ENCODE results near the gene COPS3. TPM values are rescaled to one million over a fixed set of nuclear protein-coding genes. Genes with fewer than 3 reads are reported as not detected.

COPS3 gene
- total RNA-seq, 6 donors from 2014 or later: 22.2 to 58.1 (median 43.1) TPM

- TF ChIP-seq EP300 (IDR thresholded peaks at IDR 0.05): no peak
- no peak for TF ChIP-seq CTCF (IDR thresholded peaks at IDR 0.05)
- no peak for TF ChIP-seq POLR2A (IDR thresholded peaks at IDR 0.05)
- TF ChIP-seq POLR2AphosphoS5 (IDR thresholded peaks at IDR 0.05): no peak
- DNase-seq: no peak
- Histone ChIP-seq H3K4me3 (no peak overlapping the region), H3K36me3 (peaks cover 14 to 94% (median 66%) of the 10 kb centered on the region in 4 donors), H3K27me3 (no peaks in the 10 kb centered on the region), H3K9me3 (no peaks in the 10 kb centered on the region), H3K27ac (no peak overlapping the region), H3K4me1 (no peaks in the 10 kb centered on the region)
- 48 to 82% methylated on average over 3 of the region's 3 CpGs for WGBS, 2 donors
- ATAC-seq (ENCODE audit: low FRiP score in 2 of 2): no peak
These were observed 27.0 kb downstream of the COPS3 start for GRCh38 chr17:17254036-17254435.

DNA sequence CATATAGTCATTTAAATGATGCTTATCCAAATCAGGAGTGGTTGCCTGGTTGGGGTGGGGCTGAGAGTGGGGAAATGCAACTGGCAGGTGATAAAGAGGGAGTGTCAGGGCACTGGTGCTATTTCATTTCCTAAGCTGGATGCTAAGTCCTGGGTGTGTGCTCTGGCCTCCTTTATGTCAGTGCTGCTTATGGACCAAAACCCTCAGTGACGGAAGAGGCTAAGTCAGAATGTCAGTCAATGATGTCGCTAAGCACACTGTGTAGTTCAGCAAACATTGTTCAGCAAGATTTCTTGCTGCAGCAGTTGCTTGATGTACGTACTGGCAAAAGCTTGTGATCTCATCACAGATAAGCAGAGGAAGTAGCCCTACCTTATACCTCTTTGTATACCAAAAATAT lies 27.6 kb downstream of the COPS3 start:
- H3K4me1 ChIP-seq: no peaks in the 10 kb centered on the region
- WGBS, 2 donors: 78 to 87% methylated on average over 3 of the region's 3 CpGs

DNA sequence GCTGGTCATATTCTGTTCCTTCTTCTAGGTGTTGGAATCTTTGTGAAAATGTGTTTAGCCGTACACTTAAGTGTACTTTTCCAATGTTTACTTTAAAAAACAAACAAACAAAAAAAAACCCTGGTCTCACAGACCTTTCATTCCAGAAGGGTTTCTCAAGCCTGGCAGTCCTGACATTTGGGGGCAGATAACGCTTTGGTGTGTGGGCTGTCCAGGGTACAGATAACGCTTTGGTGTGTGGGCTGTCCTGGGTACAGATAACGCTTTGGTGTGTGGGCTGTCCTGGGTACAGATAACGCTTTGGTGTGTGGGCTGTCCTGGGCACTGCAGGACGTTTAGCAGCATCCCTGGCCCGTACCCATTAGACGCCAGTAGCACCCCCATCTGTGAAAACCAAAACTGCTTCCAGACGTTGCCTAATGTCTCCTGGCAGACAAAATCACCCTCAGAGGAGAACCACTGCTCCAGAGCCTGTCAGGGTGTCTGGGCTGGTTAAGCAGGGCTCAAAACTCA lies 28.8 kb downstream of the COPS3 start:
- no peak overlapping the region for H3K27ac ChIP-seq
- H3K4me1 ChIP-seq: no peaks in the 10 kb centered on the region
- H3K4me3 ChIP-seq: no peak overlapping the region
- no peak for TF ChIP-seq EP300 (IDR thresholded peaks at IDR 0.05)
- TF ChIP-seq POLR2AphosphoS5 (IDR thresholded peaks at IDR 0.05): no peak
- no peak for TF ChIP-seq POLR2A (IDR thresholded peaks at IDR 0.05)
- TF ChIP-seq CTCF (IDR thresholded peaks at IDR 0.05): no peak
- peaks cover 6 to 95% (median 69%) of the 10 kb centered on the region in 4 donors for H3K36me3 ChIP-seq
- WGBS, 2 donors: 73 to 79% methylated on average over 5 to 9 of the region's 9 CpGs
- no peaks in the 10 kb centered on the region for H3K27me3 ChIP-seq
- ATAC-seq (ENCODE audit: low FRiP score in 2 of 2): no peak
- no peaks in the 10 kb centered on the region for H3K9me3 ChIP-seq
- DNase-seq: no peak

More for the DNA sequence above, 27.6 kb downstream of the COPS3 start:
- no peak overlapping the region for H3K4me3 ChIP-seq
- H3K27me3 ChIP-seq: no peaks in the 10 kb centered on the region
- peak in 1 of 2 donors; percentile 78 for ATAC-seq (ENCODE audit: low FRiP score in 2 of 2)
- DNase-seq: no peak
- TF ChIP-seq POLR2AphosphoS5 (IDR thresholded peaks at IDR 0.05) (no peak), CTCF (IDR thresholded peaks at IDR 0.05) (no peak), POLR2A (IDR thresholded peaks at IDR 0.05) (no peak), EP300 (IDR thresholded peaks at IDR 0.05) (no peak)
- peaks cover 10 to 95% (median 67%) of the 10 kb centered on the region in 4 donors for H3K36me3 ChIP-seq
- no peak overlapping the region for H3K27ac ChIP-seq
- no peaks in the 10 kb centered on the region for H3K9me3 ChIP-seq

- no peaks in the 10 kb centered on the region for H3K9me3 ChIP-seq
- H3K27ac ChIP-seq: no peak overlapping the region
- no peaks in the 10 kb centered on the region for H3K27me3 ChIP-seq
- H3K4me1 ChIP-seq: no peaks in the 10 kb centered on the region
- WGBS, 2 donors: 88 to 97% methylated on average over 3 of the region's 3 CpGs
- ATAC-seq (ENCODE audit: low FRiP score in 2 of 2): no peak
- no peak overlapping the region for H3K4me3 ChIP-seq
- TF ChIP-seq EP300 (IDR thresholded peaks at IDR 0.05) (no peak), CTCF (IDR thresholded peaks at IDR 0.05) (no peak), POLR2AphosphoS5 (IDR thresholded peaks at IDR 0.05) (no peak), POLR2A (IDR thresholded peaks at IDR 0.05) (no peak)
- peaks cover 11 to 64% (median 47%) of the 10 kb centered on the region in 4 donors for H3K36me3 ChIP-seq
- peak in 1 of 2 donors; percentile 5 for DNase-seq
These were observed 34.2 kb downstream of the COPS3 start for GRCh38 chr17:17246879-17247278.

- WGBS, 2 donors: 94 to 95% methylated on average over 6 of the region's 6 CpGs
- H3K27me3 ChIP-seq: no peaks in the 10 kb centered on the region
- no peak for DNase-seq
- H3K4me3 ChIP-seq: no peak overlapping the region
- no peaks in the 10 kb centered on the region for H3K9me3 ChIP-seq
- no peak overlapping the region for H3K27ac ChIP-seq
- H3K4me1 ChIP-seq: peaks cover 3 to 9% (median 5%) of the 10 kb centered on the region in 4 donors
- no peak for ATAC-seq (ENCODE audit: low FRiP score in 2 of 2)
- TF ChIP-seq POLR2AphosphoS5 (IDR thresholded peaks at IDR 0.05) (no peak), POLR2A (IDR thresholded peaks at IDR 0.05) (no peak), CTCF (IDR thresholded peaks at IDR 0.05) (no peak), EP300 (IDR thresholded peaks at IDR 0.05) (no peak)
- peaks cover 7 to 29% (median 29%) of the 10 kb centered on the region in 4 donors for H3K36me3 ChIP-seq
These were observed 37.9 kb downstream of the COPS3 start for GRCh38 chr17:17243163-17243562.

Data from upper lobe of left lung (tissue), 6 donors.